A549 (cell line): ENCODE data around the gene CDH7. TPM values are rescaled to one million over a fixed set of nuclear protein-coding genes. Genes with fewer than 3 reads are reported as not detected.

ENCODE experiments used
- ATAC-seq, 2 experiments: fragments of 200-7000 bp in 1 of 2; fragments of >200 bp in 1 of 2; cut with Nextera tagmentation in 1 of 2; cut with Tn5 transposase in 1 of 2; 3 replicates each; pipeline versions ENCODE4 v1.8.0 to v1.9.1; 2018 to 2020; ENCODE audit warnings: mild to moderate bottlenecking in 1 of 2, moderate library complexity in 1 of 2
- CTCF ChIA-PET: fragments of 300-600 bp; sonication (Branson Sonifier 250); formaldehyde crosslinking; extraction: SDS; loops from one replicate; lab custom pipeline; 2021; ENCODE audit warnings: antibody characterized with exemption, inconsistent platforms; lab: Yijun Ruan, JAX
- POLR2A ChIA-PET: fragments of 350-600 bp; formaldehyde crosslinking; extraction: SDS; loops from one replicate; lab custom pipeline; 2021; ENCODE audit warnings: antibody characterized with exemption, inconsistent platforms; lab: Yijun Ruan, JAX
- DNase-seq, 2 experiments: peaks; one replicate each; pipeline versions ENCODE4 v3.0.0 to v3.0.0-alpha.2; 2011 to 2016; ENCODE audit warnings: low read depth in 1 of 2, low spot score in 1 of 2
- FAIRE-seq: peaks from 2 replicates; lab custom pipeline; 2011; peaks lifted over from hg19 to GRCh38; lab: Jason Lieb, UNC
- H3K27ac ChIP-seq, 2 experiments: fragments of >200 bp; sonication (Bioruptor Twin); formaldehyde crosslinking; 3 replicates each; pipeline ENCODE4 v1.5.1; 2016 to 2017
- H3K4me1 ChIP-seq: fragments of >200 bp; sonication (Bioruptor Twin); formaldehyde crosslinking; 3 replicates; pipeline ENCODE4 v1.6.1; 2016
- H3K4me2 ChIP-seq: fragments of >200 bp; sonication (Bioruptor Twin); formaldehyde crosslinking; 3 replicates; pipeline ENCODE4 v1.6.1; 2016
- H3K4me3 ChIP-seq: fragments of >200 bp; sonication (Bioruptor Twin); formaldehyde crosslinking; 3 replicates; pipeline ENCODE4 v1.5.1; 2016
- H3K9me3 ChIP-seq: fragments of >200 bp; sonication (Bioruptor Twin); formaldehyde crosslinking; 3 replicates; pipeline ENCODE4 v1.6.1; 2016
- BCL3 ChIP-seq: fragments of >200 bp; sonication (Bioruptor Twin); formaldehyde crosslinking; IDR thresholded peaks from 3 replicates; pipeline ENCODE4 v1.6.1; 2016
- BHLHE40 ChIP-seq: IDR thresholded peaks from 2 replicates; pipeline ENCODE4 v1.6.1; 2012; ENCODE audit warnings: low read depth, low read length, inconsistent platforms
- CEBPB ChIP-seq, 2 experiments: fragments of >200 bp in 1 of 2; sonication (Bioruptor Twin) in 1 of 2; formaldehyde crosslinking in 1 of 2; IDR thresholded peaks; 2 replicates each; pipeline ENCODE4 v1.6.1; 2012 to 2016
- CHD4 ChIP-seq: fragments of 200-600 bp; sonication (generic); IDR thresholded peaks from 2 replicates; pipeline ENCODE4 v1.6.1; 2016; ENCODE audit warnings: antibody characterized with exemption, mild to moderate bottlenecking, borderline replicate concordance
- E2F6 ChIP-seq: IDR thresholded peaks from 2 replicates; pipeline ENCODE4 v1.6.1; 2012; ENCODE audit warnings: low read depth, borderline replicate concordance
- EP300 ChIP-seq, 2 experiments: fragments of >200 bp; sonication (Bioruptor Twin); formaldehyde crosslinking; IDR thresholded peaks; 2 replicates in 1 of 2; 3 replicates in 1 of 2; pipeline ENCODE4 v1.6.1; 2016 to 2017
- FOSB ChIP-seq: fragments of 250-450 bp; sonication (Bioruptor Pico); IDR thresholded peaks from 2 replicates; pipeline ENCODE4 v1.5.0; 2020; ENCODE audit warnings: mild to moderate bottlenecking, moderate library complexity
- FOSL2 ChIP-seq, 2 experiments: fragments of 450-650 bp in 1 of 2; fragments of >200 bp in 1 of 2; sonication (Bioruptor Twin) in 1 of 2; formaldehyde crosslinking; IDR thresholded peaks; 2 replicates each; pipeline versions ENCODE4 v1.5.0 to v1.6.1; 2016 to 2020; ENCODE audit warnings: mild to moderate bottlenecking in 1 of 2, moderate library complexity in 1 of 2
- HDAC2 ChIP-seq: fragments of 200-600 bp; sonication (generic); IDR thresholded peaks from 2 replicates; pipeline ENCODE4 v1.6.1; 2016
- HES2 ChIP-seq: fragments of >200 bp; sonication (Bioruptor Twin); formaldehyde crosslinking; IDR thresholded peaks from 2 replicates; pipeline ENCODE4 v1.6.1; 2016
- HOXB5 ChIP-seq: fragments of 250-450 bp; sonication (Bioruptor Pico); IDR thresholded peaks from 2 replicates; pipeline ENCODE4 v1.5.0; 2020; ENCODE audit warnings: mild to moderate bottlenecking, moderate library complexity
- PHF8 ChIP-seq: fragments of 200-600 bp; sonication (generic); IDR thresholded peaks from 2 replicates; pipeline ENCODE4 v1.6.1; 2016; ENCODE audit warnings: low read depth, mild to moderate bottlenecking, antibody characterized with exemption, moderate library complexity, borderline replicate concordance
- POLR2A ChIP-seq: IDR thresholded peaks from 2 replicates; pipeline ENCODE4 v1.6.1; 2012; ENCODE audit warnings: mild to moderate bottlenecking, low read length
- POLR2AphosphoS2 ChIP-seq: conservative IDR thresholded peaks from 2 replicates; pipeline ENCODE4 v1.6.1; 2012; ENCODE audit warnings: low read length, improper control_type of control experiment, inconsistent platforms
- RARB ChIP-seq: fragments of 250-450 bp; sonication (Bioruptor Pico); IDR thresholded peaks from 2 replicates; pipeline ENCODE4 v1.8.0; 2021; ENCODE audit warnings: mild to moderate bottlenecking, moderate library complexity
- RNF2 ChIP-seq: fragments of 200-600 bp; sonication (generic); IDR thresholded peaks from 2 replicates; pipeline ENCODE4 v1.6.1; 2016; ENCODE audit warnings: low read depth, mild to moderate bottlenecking, antibody characterized with exemption, moderate library complexity, borderline replicate concordance
- TFCP2L1 ChIP-seq: fragments of 250-450 bp; sonication (Bioruptor Pico); IDR thresholded peaks from 2 replicates; pipeline ENCODE4 v1.5.0; 2021; ENCODE audit warnings: mild to moderate bottlenecking
- ZC3H11A ChIP-seq: fragments of 450-650 bp; IDR thresholded peaks from 2 replicates; pipeline ENCODE4 v1.6.1; 2014; ENCODE audit warnings: antibody characterized with exemption, mild to moderate bottlenecking
- ZFP36 ChIP-seq: fragments of 450-650 bp; IDR thresholded peaks from 2 replicates; pipeline ENCODE4 v1.6.1; 2014; ENCODE audit warnings: borderline replicate concordance; ENCODE audit not compliant: partially characterized antibody
- ZNF302 ChIP-seq: fragments of 250-450 bp; sonication (Bioruptor Pico); IDR thresholded peaks from 2 replicates; pipeline ENCODE4 v1.9.0; 2021; ENCODE audit warnings: inconsistent platforms, mild to moderate bottlenecking, moderate library complexity
- ZSCAN20 ChIP-seq: fragments of 250-450 bp; sonication (Bioruptor Pico); IDR thresholded peaks from 2 replicates; pipeline ENCODE4 v1.8.0; 2022; ENCODE audit warnings: mild to moderate bottlenecking, moderate library complexity
- WGBS: methylation state at CpG from one replicate; pipeline ENCODE4 v1.1.6; 2017; ENCODE audit errors: missing lambda C conversion rate; 5-methylcytosine and 5-hydroxymethylcytosine counted together
- polyA plus RNA-seq, 4 experiments: library from polyadenylated mRNA; depleted of rRNA in 3 of 4; stranded (reverse); fragments of >200 nt; fragmentation: RNase III in 1 of 4; extraction: RNeasy Plus Mini Kit Qiagen cat#74134 plus additional on column Dnase treatment in 1 of 4; gene quantifications; 2 replicates in 3 of 4; 3 replicates in 1 of 4; pipeline ENCODE4 v1.2.3, GENCODE V29; 2011 to 2017
- TF ChIP-seq, protein P1 (sequence below): IDR thresholded peaks from 2 replicates; pipeline ENCODE4 v1.6.1; 2012
- TF ChIP-seq, protein P2 (sequence below): fragments of 450-650 bp; IDR thresholded peaks from 2 replicates; pipeline ENCODE4 v1.6.1; 2014; ENCODE audit warnings: antibody characterized with exemption
- TF ChIP-seq, protein P3 (sequence below): fragments of >200 bp; sonication (Bioruptor Twin); formaldehyde crosslinking; IDR thresholded peaks from 3 replicates; pipeline ENCODE4 v1.5.1; 2016
- TF ChIP-seq, protein P4 (sequence below): fragments of 250-450 bp; sonication (Bioruptor Pico); IDR thresholded peaks from 2 replicates; pipeline ENCODE4 v1.5.0; 2021; ENCODE audit warnings: mild to moderate bottlenecking, moderate library complexity, borderline replicate concordance

Gene CDH7
- polyA plus RNA-seq, 2 of the 4 experiments (the other 2 are of a cell fraction), result under 0.01 to 0.05 TPM

- H3K4me2 ChIP-seq, result no peak overlapping the region
- H3K9me3 ChIP-seq, result no peaks in the 10 kb centered on the region
- TF ChIP-seq ZC3H11A, result no peak
- no peak for TF ChIP-seq POLR2AphosphoS2
- no peak for TF ChIP-seq PHF8
- no peak for TF ChIP-seq FOSL2 (IDR thresholded peaks at IDR 0.05)
- no peak for TF ChIP-seq FOSL2 (CRISPR knock-in tag; IDR thresholded peaks at IDR 0.05)
- no peak for TF ChIP-seq HDAC2
- no peak for TF ChIP-seq TFCP2L1
- no peak for TF ChIP-seq ZNF302 (CRISPR knock-in tag)
- no peak for TF ChIP-seq FOSB (CRISPR knock-in tag)
- no peak for TF ChIP-seq POLR2A
- TF ChIP-seq HOXB5 (CRISPR knock-in tag), result no peak
- no peak for TF ChIP-seq ZFP36
- TF ChIP-seq, protein P1, sequence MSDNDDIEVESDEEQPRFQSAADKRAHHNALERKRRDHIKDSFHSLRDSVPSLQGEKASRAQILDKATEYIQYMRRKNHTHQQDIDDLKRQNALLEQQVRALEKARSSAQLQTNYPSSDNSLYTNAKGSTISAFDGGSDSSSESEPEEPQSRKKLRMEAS, result no peak
- TF ChIP-seq BCL3, result no peak
- TF ChIP-seq EP300 (IDR thresholded peaks at IDR 0.05), result no peak
- no peak for TF ChIP-seq ZSCAN20 (CRISPR knock-in tag)
- TF ChIP-seq, protein P2, sequence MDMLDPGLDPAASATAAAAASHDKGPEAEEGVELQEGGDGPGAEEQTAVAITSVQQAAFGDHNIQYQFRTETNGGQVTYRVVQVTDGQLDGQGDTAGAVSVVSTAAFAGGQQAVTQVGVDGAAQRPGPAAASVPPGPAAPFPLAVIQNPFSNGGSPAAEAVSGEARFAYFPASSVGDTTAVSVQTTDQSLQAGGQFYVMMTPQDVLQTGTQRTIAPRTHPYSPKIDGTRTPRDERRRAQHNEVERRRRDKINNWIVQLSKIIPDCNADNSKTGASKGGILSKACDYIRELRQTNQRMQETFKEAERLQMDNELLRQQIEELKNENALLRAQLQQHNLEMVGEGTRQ, result no peak
- TF ChIP-seq E2F6, result no peak
- TF ChIP-seq CHD4, result no peak
- ATAC-seq (no peak), FAIRE-seq (no peak), DNase-seq (no peak)
- H3K4me3 ChIP-seq, result no peak overlapping the region
- CTCF ChIA-PET, result interaction anchor here (1.0 kb wide), 1 partner anchor 25 kb away, joined by 3 read pairs; no protein-coding TSS in a partner anchor
- H3K4me1 ChIP-seq, result no peaks in the 10 kb centered on the region
- no peak overlapping the region for H3K27ac ChIP-seq
- WGBS, result 41% methylated on average over 3 of the region's 3 CpGs
- POLR2A ChIA-PET, result no interaction called here
Measured at GRCh38 chr18:65754121-65754520, 3.3 kb downstream of the CDH7 start.

- no peak overlapping the region for H3K27ac ChIP-seq
- ATAC-seq (no peak), FAIRE-seq (no peak)
- TF ChIP-seq RNF2, result no peak
- TF ChIP-seq, protein P3, sequence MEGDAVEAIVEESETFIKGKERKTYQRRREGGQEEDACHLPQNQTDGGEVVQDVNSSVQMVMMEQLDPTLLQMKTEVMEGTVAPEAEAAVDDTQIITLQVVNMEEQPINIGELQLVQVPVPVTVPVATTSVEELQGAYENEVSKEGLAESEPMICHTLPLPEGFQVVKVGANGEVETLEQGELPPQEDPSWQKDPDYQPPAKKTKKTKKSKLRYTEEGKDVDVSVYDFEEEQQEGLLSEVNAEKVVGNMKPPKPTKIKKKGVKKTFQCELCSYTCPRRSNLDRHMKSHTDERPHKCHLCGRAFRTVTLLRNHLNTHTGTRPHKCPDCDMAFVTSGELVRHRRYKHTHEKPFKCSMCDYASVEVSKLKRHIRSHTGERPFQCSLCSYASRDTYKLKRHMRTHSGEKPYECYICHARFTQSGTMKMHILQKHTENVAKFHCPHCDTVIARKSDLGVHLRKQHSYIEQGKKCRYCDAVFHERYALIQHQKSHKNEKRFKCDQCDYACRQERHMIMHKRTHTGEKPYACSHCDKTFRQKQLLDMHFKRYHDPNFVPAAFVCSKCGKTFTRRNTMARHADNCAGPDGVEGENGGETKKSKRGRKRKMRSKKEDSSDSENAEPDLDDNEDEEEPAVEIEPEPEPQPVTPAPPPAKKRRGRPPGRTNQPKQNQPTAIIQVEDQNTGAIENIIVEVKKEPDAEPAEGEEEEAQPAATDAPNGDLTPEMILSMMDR, result no peak
- TF ChIP-seq BHLHE40, result no peak
- TF ChIP-seq CEBPB (IDR thresholded peaks at IDR 0.05), result no peak
- TF ChIP-seq RARB (CRISPR knock-in tag), result no peak
- TF ChIP-seq, protein P4, sequence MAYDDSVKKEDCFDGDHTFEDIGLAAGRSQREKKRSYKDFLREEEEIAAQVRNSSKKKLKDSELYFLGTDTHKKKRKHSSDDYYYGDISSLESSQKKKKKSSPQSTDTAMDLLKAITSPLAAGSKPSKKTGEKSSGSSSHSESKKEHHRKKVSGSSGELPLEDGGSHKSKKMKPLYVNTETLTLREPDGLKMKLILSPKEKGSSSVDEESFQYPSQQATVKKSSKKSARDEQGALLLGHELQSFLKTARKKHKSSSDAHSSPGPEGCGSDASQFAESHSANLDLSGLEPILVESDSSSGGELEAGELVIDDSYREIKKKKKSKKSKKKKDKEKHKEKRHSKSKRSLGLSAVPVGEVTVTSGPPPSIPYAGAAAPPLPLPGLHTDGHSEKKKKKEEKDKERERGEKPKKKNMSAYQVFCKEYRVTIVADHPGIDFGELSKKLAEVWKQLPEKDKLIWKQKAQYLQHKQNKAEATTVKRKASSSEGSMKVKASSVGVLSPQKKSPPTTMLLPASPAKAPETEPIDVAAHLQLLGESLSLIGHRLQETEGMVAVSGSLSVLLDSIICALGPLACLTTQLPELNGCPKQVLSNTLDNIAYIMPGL (CRISPR knock-in tag), result no peak
- TF ChIP-seq ZC3H11A, result no peak
- no peak for TF ChIP-seq HES2
- TF ChIP-seq, all 56 proteins: peak for 0
- ChIA-PET POLR2A (no interaction called here), CTCF (no interaction called here)
- DNase-seq, result no peak
- Histone ChIP-seq H3K4me2 (no peak overlapping the region), H3K4me1 (no peaks in the 10 kb centered on the region), H3K4me3 (no peak overlapping the region), H3K9me3 (no peaks in the 10 kb centered on the region)
Measured at GRCh38 chr18:65755616-65756015, 4.8 kb downstream of the CDH7 start.
